Mucosa of stomach (tissue), 1 donor: ENCODE data around the gene AHCYL1.

Source experiments
- H3K27me3 ChIP-seq: one replicate; pipeline ENCODE4 v1.7.0; 2013; ENCODE audit warnings: mild to moderate bottlenecking, low read length; ENCODE audit not compliant: control insufficient read depth, insufficient read depth
- H3K36me3 ChIP-seq: one replicate; pipeline ENCODE4 v1.7.0; 2013; ENCODE audit warnings: low read length; ENCODE audit not compliant: control insufficient read depth, insufficient read depth
- H3K4me1 ChIP-seq: one replicate; pipeline ENCODE4 v1.7.0; 2013; ENCODE audit warnings: mild to moderate bottlenecking, low read length; ENCODE audit not compliant: control insufficient read depth, insufficient read depth
- H3K4me3 ChIP-seq: one replicate; pipeline ENCODE4 v1.7.0; 2013; ENCODE audit warnings: low read length
- H3K9ac ChIP-seq: one replicate; pipeline ENCODE4 v1.7.0; 2013; ENCODE audit warnings: mild to moderate bottlenecking, low read length, moderate library complexity
- H3K9me3 ChIP-seq: one replicate; pipeline ENCODE4 v1.7.0; 2013; ENCODE audit warnings: mild to moderate bottlenecking, low read length, moderate library complexity; ENCODE audit not compliant: control insufficient read depth
- donor health status: Pancreatic carcinoma.

Gene AHCYL1

GRCh38 chr1:110049801-110050601 is 65.4 kb downstream of the AHCYL1 start:
- Histone ChIP-seq H3K4me3 (no peak overlapping the region), H3K27me3 (no peaks in the 10 kb centered on the region)

GRCh38 chr1:110050602-110051261 is 66.2 kb downstream of the AHCYL1 start:
- Histone ChIP-seq H3K9ac (no peak overlapping the region), H3K36me3 (peaks cover 19% of the 10 kb centered on the region)

More at GRCh38 chr1:110049801-110050601, 65.4 kb downstream of the AHCYL1 start:
- no peaks in the 10 kb centered on the region for H3K9me3 ChIP-seq
- H3K36me3 ChIP-seq = peaks cover 20% of the 10 kb centered on the region
- H3K4me1 ChIP-seq = peaks cover 10% of the 10 kb centered on the region
- no peak overlapping the region for H3K9ac ChIP-seq

GRCh38 chr1:110051262-110051648 is 66.7 kb downstream of the AHCYL1 start:
- Histone ChIP-seq H3K9ac (no peak overlapping the region), H3K9me3 (no peaks in the 10 kb centered on the region), H3K4me3 (no peak overlapping the region), H3K36me3 (peaks cover 21% of the 10 kb centered on the region), H3K27me3 (no peaks in the 10 kb centered on the region), H3K4me1 (peaks cover 10% of the 10 kb centered on the region)

More at GRCh38 chr1:110050602-110051261, 66.2 kb downstream of the AHCYL1 start:
- no peaks in the 10 kb centered on the region for H3K27me3 ChIP-seq
- H3K4me3 ChIP-seq = no peak overlapping the region
- no peaks in the 10 kb centered on the region for H3K9me3 ChIP-seq
- H3K4me1 ChIP-seq = peaks cover 10% of the 10 kb centered on the region

- Histone ChIP-seq H3K27me3 (no peaks in the 10 kb centered on the region), H3K36me3 (peaks cover 19% of the 10 kb centered on the region), H3K9ac (no peak overlapping the region), H3K9me3 (no peaks in the 10 kb centered on the region), H3K4me3 (no peak overlapping the region), H3K4me1 (peaks cover 8% of the 10 kb centered on the region)
Observed at GRCh38 chr1:110053552-110054428, 69.2 kb downstream of the AHCYL1 start.

GRCh38 chr1:110055493-110056284 is 71.1 kb downstream of the AHCYL1 start:
- H3K36me3 ChIP-seq = peaks cover 19% of the 10 kb centered on the region
- H3K4me3 ChIP-seq = no peak overlapping the region
- H3K9ac ChIP-seq = no peak overlapping the region
- H3K4me1 ChIP-seq = no peaks in the 10 kb centered on the region
- no peaks in the 10 kb centered on the region for H3K27me3 ChIP-seq
- H3K9me3 ChIP-seq = no peaks in the 10 kb centered on the region

- Histone ChIP-seq H3K36me3 (peaks cover 19% of the 10 kb centered on the region), H3K9ac (no peak overlapping the region), H3K9me3 (no peaks in the 10 kb centered on the region), H3K27me3 (no peaks in the 10 kb centered on the region), H3K4me1 (no peaks in the 10 kb centered on the region), H3K4me3 (no peak overlapping the region)
Observed at GRCh38 chr1:110056285-110056683, 71.7 kb downstream of the AHCYL1 start.

GRCh38 chr1:110056776-110057175 is 72.2 kb downstream of the AHCYL1 start:
- peaks cover 19% of the 10 kb centered on the region for H3K36me3 ChIP-seq
- no peaks in the 10 kb centered on the region for H3K27me3 ChIP-seq
- H3K4me1 ChIP-seq = no peaks in the 10 kb centered on the region
- H3K9me3 ChIP-seq = no peaks in the 10 kb centered on the region
- no peak overlapping the region for H3K4me3 ChIP-seq
- no peak overlapping the region for H3K9ac ChIP-seq

- Histone ChIP-seq H3K27me3 (no peaks in the 10 kb centered on the region), H3K4me3 (no peak overlapping the region), H3K4me1 (no peaks in the 10 kb centered on the region), H3K36me3 (peaks cover 19% of the 10 kb centered on the region), H3K9ac (no peak overlapping the region), H3K9me3 (no peaks in the 10 kb centered on the region)
Observed at GRCh38 chr1:110057963-110058518, 73.5 kb downstream of the AHCYL1 start.

- Histone ChIP-seq H3K9me3 (no peaks in the 10 kb centered on the region), H3K36me3 (peaks cover 19% of the 10 kb centered on the region), H3K4me3 (no peak overlapping the region), H3K4me1 (no peaks in the 10 kb centered on the region), H3K27me3 (no peaks in the 10 kb centered on the region), H3K9ac (no peak overlapping the region)
Observed at GRCh38 chr1:110058591-110058990, 74.0 kb downstream of the AHCYL1 start.

GRCh38 chr1:110059133-110059863 is 74.7 kb downstream of the AHCYL1 start:
- H3K4me3 ChIP-seq = no peak overlapping the region
- H3K36me3 ChIP-seq = peaks cover 19% of the 10 kb centered on the region
- no peak overlapping the region for H3K9ac ChIP-seq
- H3K4me1 ChIP-seq = no peaks in the 10 kb centered on the region
- H3K27me3 ChIP-seq = no peaks in the 10 kb centered on the region
- no peaks in the 10 kb centered on the region for H3K9me3 ChIP-seq
